A673 (cell line): Measurements from ENCODE around the gene FBXO38.

Experiments
- EZH2 ChIP-seq: fragments of 200-600 bp; sonication (generic); IDR thresholded peaks from 2 replicates; pipeline ENCODE4 v1.6.1; 2017; ENCODE audit warnings: borderline replicate concordance, low read depth, mild to moderate bottlenecking, mixed read lengths, antibody characterized with exemption, low read length; ENCODE audit not compliant: poor library complexity, severe bottlenecking
- TF ChIP-seq, protein P1 (sequence below): fragments of 300-800, 200-600 bp; sonication (generic); conservative IDR thresholded peaks from 2 replicates; pipeline ENCODE4 v1.5.1; 2017; ENCODE audit warnings: low read depth, mild to moderate bottlenecking, antibody characterized with exemption, low read length, moderate library complexity, mixed read lengths

DNA sequence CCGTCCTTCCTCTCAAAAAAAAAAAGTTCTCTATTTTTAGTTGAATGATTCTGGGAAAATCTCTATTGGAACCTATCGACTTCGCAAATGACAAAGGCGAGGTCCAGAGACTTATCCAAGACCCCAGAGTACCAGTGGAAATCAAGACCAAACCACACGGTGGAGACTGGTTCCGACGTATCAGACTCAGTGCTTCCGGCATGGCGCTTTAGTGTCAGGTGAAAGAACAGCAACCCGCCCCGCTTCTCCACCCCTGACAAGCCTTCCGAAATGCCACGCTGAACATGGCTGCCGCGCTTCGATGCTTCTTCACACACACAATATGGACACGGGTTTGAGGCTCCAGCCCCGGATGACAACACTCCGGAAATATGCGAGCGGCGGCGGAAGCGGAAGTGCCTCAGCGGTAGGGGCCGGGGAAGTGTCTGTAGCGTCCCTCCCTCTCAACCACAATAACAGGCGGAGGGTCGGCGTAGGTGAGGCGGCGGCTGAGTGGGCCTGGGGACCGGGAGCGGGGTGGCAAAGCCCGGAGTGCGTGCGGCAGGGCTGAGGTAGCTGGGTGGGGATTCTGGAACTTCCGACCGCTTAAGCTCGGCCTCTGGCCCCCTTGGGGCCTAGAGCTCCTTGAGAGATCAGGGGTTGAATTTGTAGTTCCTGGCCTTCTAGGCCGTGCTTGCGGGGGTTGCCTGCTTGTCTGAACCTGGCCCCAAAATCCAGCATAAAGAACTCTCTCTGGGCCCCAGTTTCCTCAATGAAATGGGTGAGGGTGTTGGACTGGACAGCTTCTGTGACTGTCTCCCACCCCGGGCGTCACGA, at the start of gene FBXO38:
- TF ChIP-seq, protein P1, sequence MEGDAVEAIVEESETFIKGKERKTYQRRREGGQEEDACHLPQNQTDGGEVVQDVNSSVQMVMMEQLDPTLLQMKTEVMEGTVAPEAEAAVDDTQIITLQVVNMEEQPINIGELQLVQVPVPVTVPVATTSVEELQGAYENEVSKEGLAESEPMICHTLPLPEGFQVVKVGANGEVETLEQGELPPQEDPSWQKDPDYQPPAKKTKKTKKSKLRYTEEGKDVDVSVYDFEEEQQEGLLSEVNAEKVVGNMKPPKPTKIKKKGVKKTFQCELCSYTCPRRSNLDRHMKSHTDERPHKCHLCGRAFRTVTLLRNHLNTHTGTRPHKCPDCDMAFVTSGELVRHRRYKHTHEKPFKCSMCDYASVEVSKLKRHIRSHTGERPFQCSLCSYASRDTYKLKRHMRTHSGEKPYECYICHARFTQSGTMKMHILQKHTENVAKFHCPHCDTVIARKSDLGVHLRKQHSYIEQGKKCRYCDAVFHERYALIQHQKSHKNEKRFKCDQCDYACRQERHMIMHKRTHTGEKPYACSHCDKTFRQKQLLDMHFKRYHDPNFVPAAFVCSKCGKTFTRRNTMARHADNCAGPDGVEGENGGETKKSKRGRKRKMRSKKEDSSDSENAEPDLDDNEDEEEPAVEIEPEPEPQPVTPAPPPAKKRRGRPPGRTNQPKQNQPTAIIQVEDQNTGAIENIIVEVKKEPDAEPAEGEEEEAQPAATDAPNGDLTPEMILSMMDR = no peak
- no peak for TF ChIP-seq EZH2
